GM19239 (cell line): ENCODE results near the gene IL22RA1.

ENCODE experiments used
- DNase-seq: peaks from one replicate; pipeline ENCODE4 v3.0.0; 2011; ENCODE audit warnings: low spot score; ENCODE audit not compliant: insufficient read length
- FAIRE-seq: peaks from 2 replicates; lab custom pipeline; 2011; peaks lifted over from hg19 to GRCh38; lab: Jason Lieb, UNC

IL22RA1 gene

DNA sequence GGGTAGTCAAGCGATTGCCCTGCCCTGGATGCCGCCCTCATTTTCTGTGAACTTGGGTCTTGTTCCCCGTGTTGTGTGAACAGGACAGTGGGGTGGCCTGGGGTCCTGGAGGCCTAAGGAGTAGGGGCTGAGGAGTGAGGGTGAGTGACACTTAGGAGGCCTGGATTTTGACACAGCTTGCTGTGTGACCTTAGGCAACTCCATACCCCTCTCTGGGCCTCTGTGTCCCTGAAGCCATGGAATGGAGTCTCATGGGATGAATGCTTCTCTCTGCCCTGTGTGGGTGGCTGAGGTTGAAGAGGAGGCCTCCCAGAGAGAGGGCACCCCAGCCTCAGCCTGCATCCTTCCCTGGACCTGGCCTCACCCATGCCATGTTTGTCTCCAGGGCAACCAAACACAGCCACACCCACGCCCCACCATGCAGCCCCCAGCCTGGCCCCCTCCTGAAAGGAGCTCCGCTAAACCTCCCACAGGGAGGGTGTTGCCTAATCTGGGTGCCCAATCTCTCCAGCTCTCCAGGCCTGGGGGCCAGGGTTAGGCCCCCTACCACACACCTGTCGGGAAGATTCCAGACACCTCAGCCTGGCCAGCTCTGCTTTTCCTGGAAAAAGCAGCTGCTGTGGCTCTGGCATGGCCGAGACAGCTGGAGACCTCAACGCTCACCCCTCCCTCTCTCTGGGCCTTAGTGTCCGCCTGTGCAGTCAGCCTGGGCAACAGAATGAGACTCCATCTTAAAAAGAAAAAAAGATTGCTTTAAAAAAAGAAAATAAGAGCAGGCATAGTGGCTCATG, 40.9 kb downstream of the IL22RA1 start:
- FAIRE-seq = no peak

DNA sequence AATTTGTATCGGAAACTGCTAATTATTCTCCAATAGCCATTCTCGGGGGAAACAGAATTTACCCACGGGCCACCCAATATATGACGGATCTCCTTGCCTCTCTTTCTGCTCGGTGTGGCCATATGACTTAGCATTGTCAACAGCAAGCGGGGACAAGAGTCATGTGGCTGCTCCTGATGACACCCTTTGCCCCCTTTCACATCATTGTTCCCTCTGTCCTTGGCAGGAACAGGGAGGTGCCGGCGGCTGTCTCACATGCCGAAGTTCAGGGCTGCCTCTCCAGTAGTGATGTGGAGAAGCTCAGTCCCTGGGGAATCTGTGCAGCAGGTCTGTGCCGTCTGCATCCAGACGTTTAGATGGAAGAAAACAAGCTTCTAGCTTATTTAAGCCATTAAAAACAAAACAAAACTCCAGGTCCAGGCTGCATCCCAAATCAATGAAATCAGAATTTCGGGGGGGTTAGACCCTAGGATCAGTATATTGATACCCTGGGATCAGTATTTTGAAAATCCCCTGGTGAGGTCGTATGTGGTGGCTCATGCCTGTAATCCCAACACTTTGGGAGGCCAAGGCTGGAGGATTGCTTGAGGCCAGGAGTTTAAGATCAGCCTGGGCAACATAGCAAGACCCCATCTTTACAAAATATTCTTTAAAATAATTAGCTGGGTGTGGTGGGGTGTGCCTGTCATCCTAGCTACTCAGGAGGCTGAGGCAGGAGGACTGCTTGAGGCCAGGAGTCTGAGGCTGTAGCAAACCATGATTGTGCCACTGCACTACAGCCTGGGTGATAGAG, 41.8 kb downstream of the IL22RA1 start:
- no peak for DNase-seq
- FAIRE-seq = no peak

More for the DNA sequence above, 40.9 kb downstream of the IL22RA1 start:
- no peak for DNase-seq

DNA sequence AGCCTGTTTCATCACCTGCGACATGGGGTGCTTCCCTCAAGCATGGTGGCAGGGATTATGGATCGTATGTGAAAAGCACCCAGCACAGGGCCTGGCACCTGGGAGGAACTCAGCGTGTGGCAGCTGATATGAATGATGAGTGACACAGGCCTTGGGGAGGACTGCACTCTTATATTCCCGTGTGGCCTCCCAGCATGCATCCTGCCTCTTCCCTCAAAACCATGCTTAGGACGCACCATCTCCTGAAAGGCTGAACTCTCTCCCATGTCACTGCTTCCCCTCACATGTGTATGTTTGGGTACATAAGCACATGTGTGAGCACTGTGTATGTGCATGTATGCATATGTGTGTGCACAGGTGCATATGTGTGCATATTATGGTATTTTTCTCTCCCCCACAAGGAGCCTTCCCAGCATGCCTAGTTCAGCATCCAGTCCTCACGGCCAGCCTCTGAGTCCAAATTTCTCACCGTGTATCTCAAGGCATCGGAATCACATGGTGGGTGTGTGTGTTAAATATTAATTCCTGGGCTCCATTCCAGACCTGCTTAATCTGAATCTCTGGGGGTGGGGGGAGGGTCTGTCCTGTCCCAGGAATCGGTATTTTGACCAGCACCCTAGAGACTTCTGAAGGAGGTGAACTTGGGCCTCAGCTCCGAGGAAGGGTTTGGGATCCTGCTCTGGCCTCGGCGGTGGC, 43.8 kb downstream of the IL22RA1 start:
- no peak for DNase-seq
- no peak for FAIRE-seq

DNA sequence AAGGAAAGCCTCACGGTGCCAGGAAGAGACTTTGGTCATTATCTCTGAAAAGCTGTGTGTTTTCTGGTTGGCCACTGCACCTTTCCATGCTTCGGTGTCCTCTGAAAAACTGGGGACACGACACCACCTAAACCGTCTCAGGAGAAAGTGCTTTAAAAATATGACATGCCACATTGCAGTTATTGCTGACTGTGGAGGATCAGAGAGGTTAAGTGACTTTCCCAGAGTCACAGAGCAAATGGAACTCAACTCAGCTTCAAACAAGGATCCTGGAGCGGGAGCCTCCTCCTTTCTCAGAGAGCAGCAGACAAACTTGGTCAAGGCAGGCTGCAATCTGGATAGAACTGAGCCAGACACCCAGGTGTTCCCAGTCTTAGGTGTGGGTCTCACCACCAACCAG, 44.8 kb downstream of the IL22RA1 start:
- FAIRE-seq (no peak), DNase-seq (no peak)

DNA sequence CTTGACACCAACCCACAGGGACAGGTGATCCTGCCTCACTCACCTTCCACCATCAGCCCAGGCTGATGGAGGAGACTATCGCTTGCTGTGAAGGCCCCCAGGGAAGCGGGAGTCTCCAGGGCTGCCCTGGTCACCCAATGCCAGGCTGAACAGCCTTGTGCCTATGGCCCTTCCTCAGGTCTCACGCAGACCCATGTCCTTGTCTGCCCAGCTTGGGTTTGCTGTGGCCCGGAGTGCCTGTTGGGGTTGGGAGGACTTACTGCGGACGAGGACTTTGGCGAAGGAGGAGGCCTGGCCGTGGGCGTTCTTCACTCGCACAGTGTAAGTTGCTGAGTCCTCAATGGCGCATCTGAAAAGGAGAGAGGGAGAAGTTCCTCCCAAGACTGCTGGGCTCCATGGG, 45.3 kb downstream of the IL22RA1 start:
- DNase-seq = no peak
- FAIRE-seq = no peak

DNA sequence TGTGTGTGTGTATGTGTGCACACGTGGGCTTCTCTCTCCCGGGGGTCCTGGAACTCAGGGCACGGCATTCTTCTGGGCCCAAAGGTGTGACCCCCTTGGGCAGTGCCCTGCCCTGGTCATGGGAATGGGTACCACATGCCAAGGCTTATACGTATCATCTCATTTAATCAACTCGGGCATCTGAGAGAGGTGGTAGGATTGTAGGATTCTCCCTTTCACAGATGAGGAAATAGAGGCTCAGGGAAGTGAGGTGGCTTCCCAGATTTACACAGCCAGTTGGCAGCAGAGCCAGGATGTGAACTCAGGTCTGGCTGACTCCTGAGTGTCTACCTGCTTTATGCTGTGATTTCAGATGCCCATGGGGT, 46.2 kb downstream of the IL22RA1 start:
- DNase-seq = no peak
- FAIRE-seq = no peak

DNA sequence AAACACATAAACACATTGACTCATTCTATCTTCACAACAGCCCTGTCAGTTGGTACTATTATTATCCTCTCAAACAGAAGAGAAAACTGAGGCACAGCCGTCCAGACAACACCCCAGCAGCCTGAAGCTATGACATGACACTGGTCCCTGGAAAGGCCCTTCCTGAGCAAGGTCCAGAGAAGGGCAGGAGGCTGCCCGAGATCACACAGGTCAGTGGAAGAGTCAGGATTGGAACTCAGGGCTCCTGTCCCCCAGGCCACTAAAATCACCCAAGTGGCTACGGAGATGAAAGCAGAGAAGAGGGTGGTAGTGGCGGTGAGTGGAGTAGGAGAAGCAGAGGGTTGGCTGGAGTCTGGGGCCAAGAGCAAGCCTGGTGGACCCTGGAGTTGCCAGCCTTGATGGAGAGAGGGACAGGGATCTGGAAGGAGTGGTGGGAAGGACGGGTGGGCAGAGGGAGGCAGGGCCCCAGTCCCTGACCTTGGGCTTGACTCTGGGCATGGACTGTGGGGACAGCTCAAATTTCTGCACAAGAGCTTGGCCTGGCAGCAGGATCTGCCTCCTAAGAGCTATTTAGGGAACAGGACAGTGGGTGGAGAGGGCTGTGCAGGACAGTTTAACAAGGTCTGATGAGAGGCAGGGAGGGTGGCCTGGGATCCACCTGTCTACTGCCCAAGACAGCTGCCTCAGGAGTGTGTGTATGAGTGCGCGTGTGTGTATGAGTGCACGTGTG, 46.8 kb downstream of the IL22RA1 start:
- FAIRE-seq = no peak

DNA sequence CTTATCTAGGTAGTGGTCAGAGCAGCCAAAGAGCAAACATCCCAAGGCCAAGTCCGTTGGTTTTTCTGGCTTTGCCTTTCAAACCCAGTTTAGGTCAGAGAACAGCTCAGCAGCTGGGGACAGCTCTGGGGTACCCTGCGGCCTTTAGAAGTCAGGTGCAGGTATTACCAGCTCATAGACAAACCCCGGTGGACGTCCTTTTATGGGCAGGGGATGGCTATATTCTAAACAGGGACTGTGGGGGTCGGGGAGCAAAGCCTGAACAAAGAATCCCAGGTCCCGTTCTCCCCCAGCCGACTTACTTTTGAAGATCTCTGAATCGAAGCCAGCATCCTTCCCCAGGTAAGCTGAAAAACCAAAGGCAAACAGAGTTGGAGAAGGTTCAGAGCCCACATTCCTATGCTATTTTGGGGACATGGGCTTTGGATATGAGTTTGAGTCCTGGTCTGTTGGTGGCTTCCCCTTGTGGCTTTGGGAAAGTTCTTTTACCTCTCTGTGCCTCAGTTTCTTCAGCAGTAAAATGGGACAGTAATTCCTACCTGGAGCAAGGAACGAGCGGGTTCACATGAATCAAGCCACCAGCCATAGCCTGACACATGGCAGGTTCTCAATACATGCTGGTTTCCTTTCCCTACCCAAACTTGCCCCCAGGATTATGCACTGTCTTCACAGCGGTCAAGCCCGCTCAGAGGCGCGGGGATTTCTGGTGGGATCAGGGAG, 47.6 kb downstream of the IL22RA1 start:
- no peak for FAIRE-seq

More for the DNA sequence above, 46.8 kb downstream of the IL22RA1 start:
- no peak for DNase-seq

DNA sequence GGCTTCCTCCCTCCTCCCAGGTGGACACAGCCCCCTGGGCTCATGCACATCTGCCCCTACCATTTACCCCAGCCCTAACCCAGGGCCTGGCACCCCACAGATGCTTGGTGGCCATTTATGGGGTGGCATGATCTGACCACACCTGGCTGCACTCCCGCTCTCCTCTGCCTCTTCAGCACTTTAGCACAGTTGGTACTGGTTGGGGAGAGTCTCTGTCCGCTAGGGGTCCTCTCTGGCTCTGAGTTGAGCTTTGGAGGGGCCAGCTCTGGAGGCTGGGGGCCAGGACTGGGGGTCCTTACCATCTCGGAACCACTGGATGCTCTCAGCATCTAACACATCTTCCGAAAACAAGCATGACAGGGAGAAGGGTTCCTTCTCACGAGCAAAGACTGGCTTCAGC, 48.4 kb downstream of the IL22RA1 start:
- no peak for FAIRE-seq
- DNase-seq = no peak

More for the DNA sequence above, 47.6 kb downstream of the IL22RA1 start:
- no peak for DNase-seq

DNA sequence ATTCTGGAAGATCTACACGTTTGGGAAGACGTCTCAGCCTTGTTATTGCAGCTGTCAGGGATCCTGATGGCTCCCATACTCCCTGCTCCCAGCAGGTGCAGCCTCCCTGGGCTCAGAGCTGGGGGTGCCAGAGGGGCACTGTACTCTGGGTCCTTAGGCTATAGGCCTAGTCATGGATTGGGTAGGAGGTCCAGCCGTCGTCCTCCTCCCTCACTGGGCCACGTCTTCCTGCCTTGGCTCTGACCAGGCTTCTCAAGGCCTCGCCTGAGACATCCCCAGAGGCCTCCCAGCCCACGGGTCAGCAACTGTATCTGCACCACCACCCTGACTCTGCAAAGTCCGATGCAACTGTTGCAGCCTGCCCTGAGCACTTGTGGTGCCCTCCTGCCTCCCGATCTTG, 49.2 kb downstream of the IL22RA1 start:
- no peak for FAIRE-seq
- DNase-seq = no peak

DNA sequence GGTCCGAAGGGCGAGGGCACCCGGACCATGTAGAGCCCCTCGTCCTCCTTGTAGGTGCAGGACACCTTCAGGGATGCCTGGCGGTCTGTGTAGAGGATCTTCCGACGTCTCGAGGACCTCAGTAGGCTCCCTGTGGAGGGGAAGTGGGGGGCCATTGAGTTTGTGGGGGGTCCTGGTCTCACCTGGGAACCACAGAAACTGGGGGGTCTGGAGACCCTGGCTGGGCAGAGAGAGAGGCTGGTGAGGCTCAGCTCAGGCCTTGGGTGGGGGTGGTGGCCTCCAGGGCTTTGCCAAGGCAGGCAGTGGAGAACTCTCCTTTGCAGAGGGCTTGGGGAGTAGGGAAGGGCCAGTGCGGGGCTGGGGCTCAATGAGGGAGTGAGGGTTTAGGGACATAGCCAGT, 50.0 kb downstream of the IL22RA1 start:
- no peak for DNase-seq
- FAIRE-seq = no peak

DNA sequence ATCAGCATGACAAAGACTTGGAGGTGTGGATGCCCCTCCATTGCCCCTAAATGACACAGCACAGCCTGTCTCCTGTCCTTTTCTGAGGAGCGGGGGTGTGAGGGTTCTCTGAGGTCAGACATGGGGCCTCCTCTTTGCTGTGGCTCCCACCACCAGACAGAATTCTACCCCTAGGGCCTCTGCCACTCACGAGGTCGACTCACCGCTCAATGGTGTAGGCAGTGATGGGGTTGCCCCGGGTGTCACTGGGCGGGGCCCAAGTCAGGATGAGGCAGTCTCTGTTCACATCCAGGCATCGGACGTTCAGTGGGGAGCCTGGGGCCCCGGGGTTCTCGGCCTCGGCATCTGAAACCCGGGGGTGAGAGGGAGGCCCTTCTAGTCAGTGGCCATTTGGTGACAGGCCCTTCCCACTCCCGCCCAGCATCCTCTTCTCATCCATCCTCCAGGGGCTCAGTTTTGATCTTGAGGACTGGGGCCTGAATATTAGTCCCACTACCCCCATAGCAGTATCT, 50.9 kb downstream of the IL22RA1 start:
- DNase-seq (no peak), FAIRE-seq (no peak)

DNA sequence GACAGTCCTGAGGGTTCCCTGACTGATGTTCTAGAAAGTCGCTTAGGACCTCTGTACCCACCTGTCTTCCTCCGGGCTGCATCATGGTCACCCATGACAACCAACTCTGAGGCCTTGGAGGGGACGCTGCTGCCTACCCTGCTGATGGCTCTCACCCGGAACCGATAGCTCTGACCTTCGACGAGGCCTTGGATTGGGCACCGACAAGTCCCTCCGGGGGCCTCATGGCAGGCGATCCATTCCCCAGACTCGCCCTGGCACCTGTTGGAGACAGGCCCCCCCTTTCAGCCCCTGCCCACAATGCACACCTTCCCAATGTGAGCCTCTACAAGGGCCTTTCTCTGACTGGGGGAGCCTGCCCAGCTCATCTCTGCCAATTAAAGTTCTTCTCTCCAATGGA, 52.2 kb downstream of the IL22RA1 start:
- DNase-seq = no peak
- no peak for FAIRE-seq

DNA sequence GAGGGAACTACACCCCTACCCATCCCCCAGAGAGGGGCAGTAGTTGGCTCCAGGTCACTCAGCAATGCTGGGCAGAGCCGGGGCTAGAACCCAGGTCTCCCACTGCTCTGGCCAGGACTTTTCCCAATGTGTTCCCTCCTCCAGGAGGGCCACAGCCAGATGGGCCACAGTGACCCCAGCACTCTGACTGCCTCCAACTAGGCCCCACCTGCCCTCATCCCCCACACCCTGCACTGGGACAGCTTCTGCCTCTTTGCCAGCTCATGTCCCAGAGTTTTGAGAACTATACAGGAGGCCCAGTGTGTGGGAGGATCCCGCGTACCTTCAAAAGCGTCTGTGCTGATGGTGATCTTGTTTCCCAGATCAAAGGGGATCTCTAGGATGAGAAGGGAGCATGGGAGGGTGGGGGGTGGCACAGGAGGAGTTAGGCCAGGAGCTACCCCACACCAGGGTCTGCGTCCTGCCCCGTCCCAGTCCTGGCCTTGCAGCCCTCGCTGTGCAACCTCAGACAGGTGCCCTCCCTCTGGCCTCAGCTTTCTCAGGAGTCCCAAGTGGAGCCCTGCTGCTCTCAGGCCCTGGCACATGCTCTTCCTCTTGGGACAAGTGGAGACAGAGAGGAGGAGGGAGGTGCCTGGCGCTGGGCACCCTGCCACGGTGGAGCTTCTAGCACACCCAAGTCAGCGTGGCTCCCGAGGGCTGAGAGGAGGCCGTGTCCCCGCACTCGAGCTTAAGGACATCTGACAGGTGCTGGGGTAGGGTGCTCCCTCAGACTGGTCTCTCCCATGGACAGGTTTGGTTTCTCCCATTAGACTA, 53.0 kb downstream of the IL22RA1 start:
- DNase-seq (no peak), FAIRE-seq (no peak)

DNA sequence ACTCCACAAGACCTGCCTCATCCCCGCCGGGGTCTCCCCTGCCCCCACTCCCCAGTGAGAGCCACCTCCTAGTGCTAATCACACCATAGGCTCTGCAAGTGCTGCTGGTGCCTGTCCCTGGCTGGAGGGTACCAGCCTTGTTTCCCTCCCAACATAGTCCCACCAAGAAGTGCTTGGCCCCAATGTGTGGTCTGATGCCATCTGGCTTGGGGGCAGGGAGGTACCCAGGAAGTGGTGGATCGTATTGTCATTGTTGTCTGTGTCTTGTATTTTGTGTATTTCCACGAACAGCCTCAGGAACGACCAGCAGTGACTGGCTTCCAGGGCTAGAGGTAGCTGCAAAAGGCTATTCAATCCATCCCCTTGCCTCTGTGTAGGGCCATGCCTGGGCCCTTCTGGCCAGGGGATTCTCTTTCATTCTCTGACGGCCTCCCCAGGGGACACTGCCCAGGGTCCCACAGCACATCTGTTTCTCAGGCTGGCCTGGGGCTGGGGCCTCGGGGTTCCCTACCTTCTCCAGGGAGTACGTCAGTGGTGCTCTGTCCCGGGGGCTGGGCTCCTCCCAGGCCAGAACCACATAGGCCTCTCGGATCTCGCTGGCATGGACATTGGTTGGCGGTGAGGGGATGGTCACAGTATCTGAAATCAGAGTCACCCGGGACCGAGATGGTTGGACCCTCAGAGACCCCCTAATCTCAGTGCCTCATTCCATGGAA, 53.8 kb downstream of the IL22RA1 start:
- no peak for DNase-seq
- no peak for FAIRE-seq

DNA sequence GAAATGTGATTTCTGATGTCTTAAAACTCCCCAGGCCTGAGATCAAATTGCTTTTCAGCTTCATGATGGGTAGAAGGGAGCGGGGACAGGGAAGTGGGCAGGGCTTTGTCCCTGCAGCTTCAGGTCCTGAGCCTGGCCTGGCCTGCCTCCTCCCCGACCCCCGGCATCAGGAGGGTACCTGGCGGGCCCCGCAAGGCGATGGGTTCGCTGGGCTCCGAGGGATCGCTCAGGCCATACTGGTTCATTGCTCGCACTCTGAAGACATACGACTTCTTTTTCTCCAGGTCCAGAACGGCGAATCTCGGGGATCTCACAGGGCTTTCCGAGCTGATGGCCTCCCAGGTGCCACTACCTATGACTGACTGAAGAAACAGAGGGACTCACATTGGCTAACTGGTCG, 56.5 kb downstream of the IL22RA1 start:
- FAIRE-seq (no peak), DNase-seq (no peak)

DNA sequence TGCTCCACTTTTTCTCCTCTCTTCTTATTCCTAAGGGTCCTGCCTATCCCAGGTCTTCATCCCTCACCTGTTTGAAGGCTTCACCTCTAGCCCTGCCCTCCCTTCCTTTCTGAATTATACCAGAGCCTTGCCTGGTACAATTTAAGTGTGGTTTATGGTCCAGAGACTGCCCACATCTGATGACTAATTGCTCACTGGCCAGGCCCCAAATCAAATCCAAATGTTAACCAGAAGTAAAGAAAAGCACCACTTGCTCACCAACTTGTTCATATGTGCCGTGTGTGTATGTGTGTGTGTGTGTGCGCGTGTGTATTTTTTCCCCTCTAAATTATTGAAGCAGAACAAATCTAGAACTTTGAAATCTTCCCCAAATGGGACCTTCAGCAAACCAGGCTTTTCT, 57.4 kb downstream of the IL22RA1 start:
- FAIRE-seq (no peak), DNase-seq (no peak)

DNA sequence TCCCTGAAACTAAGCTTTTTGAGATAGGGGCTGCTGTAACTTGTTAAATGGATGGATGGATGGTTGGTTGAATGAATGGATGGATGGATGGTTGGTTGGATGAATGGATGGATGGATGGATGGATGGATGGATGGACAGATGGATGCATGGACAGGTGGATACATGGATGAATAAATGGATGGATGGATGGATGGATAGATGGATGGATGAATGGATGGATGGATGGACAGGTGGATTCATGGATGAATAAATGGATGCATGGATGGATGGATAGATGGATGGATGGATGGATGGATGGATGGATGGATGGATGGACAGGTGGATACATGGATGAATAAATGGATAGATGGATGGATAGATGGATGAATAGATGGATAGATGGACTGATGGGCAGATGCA, 57.9 kb downstream of the IL22RA1 start:
- DNase-seq (no peak), FAIRE-seq (no peak)
